Omental fat pad (tissue), 4 donors: ENCODE data around the gene RRAS. TPM values are rescaled to one million over a fixed set of nuclear protein-coding genes. Genes with fewer than 3 reads are reported as not detected.
"Not testable (repeated sequence)": the region's sequence is repeated elsewhere in the genome, so short reads cannot be mapped to it uniquely, and the experiment has no call there.

ENCODE experiments used
- ATAC-seq: fragments of 150-250 bp; one replicate; pipeline ENCODE4 v1.9.1; 2016; ENCODE audit warnings: mild to moderate bottlenecking, moderate library complexity; ENCODE audit not compliant: low FRiP score
- DNase-seq: peaks from one replicate; pipeline ENCODE4 v3.0.0-alpha.2; 2019; ENCODE audit warnings: low spot score
- CTCF ChIP-seq, 3 donors: fragments of 450-650 bp; IDR thresholded peaks; one replicate each; pipeline ENCODE4 v1.5.1; 2016 to 2017; ENCODE audit warnings: antibody characterized with exemption in 3 of 3, mild to moderate bottlenecking in 3 of 3, moderate library complexity in 2 of 3
- total RNA-seq, 4 donors: library from RNA; depleted of rRNA; stranded (reverse); fragments of >200 nt; gene quantifications; one replicate each; pipeline ENCODE4 v1.1.0, GENCODE V29; 2016

RRAS gene
- total RNA-seq, 4 donors from 2014 or later: 72.2 to 91.0 (median 76.8) TPM

- ATAC-seq: no peak
- no peak for DNase-seq
- no peak for TF ChIP-seq CTCF (IDR thresholded peaks at IDR 0.05)
Measured at GRCh38 chr19:49636233-49636932, 3.6 kb downstream of the RRAS start.

DNA sequence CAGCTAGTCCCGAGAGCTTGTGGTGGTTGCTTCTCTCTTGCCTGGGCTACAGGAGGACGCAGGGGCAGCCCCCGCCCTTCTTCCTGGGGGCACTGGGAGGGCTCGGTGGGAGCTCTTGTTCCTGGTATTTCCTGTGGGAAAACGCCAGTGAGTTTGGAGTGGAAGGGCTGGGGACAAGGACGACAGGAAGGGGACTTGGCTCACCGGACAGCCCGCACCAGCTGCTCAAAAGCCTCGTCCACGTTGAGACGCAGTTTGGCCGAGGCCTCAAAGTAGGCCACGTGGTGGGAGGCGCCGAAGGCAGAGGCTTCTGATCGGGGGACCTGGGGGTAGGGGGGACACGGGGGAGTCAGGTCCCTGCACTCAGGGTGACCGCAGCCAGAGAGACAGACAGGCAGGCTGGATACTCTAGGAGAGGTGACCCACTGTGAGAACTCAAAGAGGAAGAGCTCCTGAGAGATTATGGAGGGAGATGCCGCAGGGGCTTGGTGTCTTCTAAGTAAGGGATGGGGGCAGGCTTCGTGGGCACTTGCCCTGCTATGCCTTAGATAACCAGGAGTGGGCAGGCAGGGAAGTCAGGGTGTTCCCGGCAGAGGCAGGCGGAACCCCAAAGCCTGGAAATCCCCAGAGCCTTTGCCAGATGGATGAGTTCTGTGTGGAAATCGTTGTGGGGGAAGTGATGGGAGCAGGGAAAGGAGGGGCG is 4.3 kb downstream of the RRAS start:
- ATAC-seq (no peak), DNase-seq (no peak)
- TF ChIP-seq CTCF (IDR thresholded peaks at IDR 0.05): no peak

- DNase-seq, ATAC-seq: not testable (repeated sequence)
Measured at GRCh38 chr19:49633273-49633672, 6.7 kb downstream of the RRAS start.

DNA sequence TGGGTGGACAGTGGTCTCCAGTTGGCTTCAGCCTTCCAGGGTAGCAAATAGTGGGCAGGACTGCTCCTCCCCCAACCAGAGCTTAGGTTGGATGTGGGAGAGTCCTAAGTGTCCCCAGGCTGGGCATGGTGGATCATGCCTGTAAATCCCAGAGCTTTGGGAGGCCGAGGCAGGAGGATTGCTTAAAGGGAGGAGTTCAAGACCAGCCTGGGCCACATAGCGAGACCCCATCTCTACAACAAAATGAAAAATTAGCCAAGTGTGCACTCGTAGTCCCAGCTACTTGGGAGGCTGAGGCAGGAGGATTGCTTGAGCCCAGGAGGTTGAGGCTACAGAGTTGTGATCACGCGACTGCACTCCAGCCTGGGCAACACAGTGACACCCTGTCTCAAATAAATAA is 7.4 kb downstream of the RRAS start:
- ATAC-seq: no peak

GRCh38 chr19:49631610-49632192 is 8.2 kb downstream of the RRAS start:
- DNase-seq (no peak), ATAC-seq (no peak)
- no peak for TF ChIP-seq CTCF (IDR thresholded peaks at IDR 0.05)

More for the DNA sequence above, 7.4 kb downstream of the RRAS start:
- no peak for TF ChIP-seq CTCF (IDR thresholded peaks at IDR 0.05)
- no peak for DNase-seq

DNA sequence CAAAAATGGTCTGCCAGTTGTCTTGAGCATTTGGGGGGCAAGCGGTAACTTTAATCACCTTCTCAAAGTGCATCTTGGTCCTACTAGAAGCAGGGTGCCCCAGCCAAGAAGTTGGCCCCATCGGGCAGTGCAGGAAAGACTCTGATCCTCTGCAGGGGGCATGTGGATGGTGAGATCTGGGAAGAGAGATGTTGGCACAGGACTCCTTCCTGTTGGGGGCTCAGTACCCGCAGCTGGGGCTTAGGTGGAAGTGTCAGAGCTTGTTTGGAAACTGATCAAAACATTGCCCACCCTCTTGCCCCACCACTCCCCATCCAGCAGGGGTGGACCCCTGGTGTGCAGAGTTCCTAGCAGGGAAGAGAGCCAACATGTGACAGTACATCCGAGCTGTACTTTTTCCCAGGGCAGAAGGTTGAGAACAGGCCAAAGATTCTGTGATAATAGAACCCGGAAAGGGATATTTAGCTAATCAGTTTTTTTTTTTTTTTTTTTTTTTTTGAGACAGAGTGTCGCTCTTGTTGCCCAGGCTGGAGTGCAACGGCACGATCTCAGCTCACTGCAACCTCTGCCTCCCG is 8.8 kb downstream of the RRAS start:
- no peak for DNase-seq
- TF ChIP-seq CTCF (IDR thresholded peaks at IDR 0.05): no peak
- ATAC-seq: no peak

GRCh38 chr19:49629659-49630058 is 10.3 kb downstream of the RRAS start:
- TF ChIP-seq CTCF (IDR thresholded peaks at IDR 0.05): no peak
- ATAC-seq: no peak
- no peak for DNase-seq
